HFFc6 (cell line): ENCODE data around the gene DOCK3. TPM values are rescaled to one million over a fixed set of nuclear protein-coding genes. Genes with fewer than 3 reads are reported as not detected.
"Not testable (repeated sequence)": the region's sequence is repeated elsewhere in the genome, so short reads cannot be mapped to it uniquely, and the experiment has no call there.

Experiments
- DNase-seq: peaks from one replicate; pipeline ENCODE4 v3.0.0-alpha.2; 2018
- H3K27ac Mint-ChIP-seq: 2 replicates; pipeline ENCODE4 v1.8.0; 2020; ENCODE audit warnings: mild to moderate bottlenecking, mixed read lengths
- H3K27me3 Mint-ChIP-seq: 2 replicates; pipeline ENCODE4 v1.8.0; 2021; ENCODE audit warnings: mild to moderate bottlenecking, moderate library complexity, mixed read lengths; ENCODE audit not compliant: insufficient read depth
- H3K36me3 Mint-ChIP-seq: 2 replicates; pipeline ENCODE4 v1.8.0; 2021; ENCODE audit warnings: low read depth, mixed read lengths
- H3K4me1 Mint-ChIP-seq: 2 replicates; pipeline ENCODE4 v1.8.0; 2020; ENCODE audit warnings: low read depth, mixed read lengths
- H3K4me3 Mint-ChIP-seq: 2 replicates; pipeline ENCODE4 v1.8.0; 2020; ENCODE audit warnings: mild to moderate bottlenecking, moderate library complexity, mixed read lengths
- H3K9me3 Mint-ChIP-seq: 2 replicates; pipeline ENCODE4 v1.8.0; 2020; ENCODE audit warnings: mild to moderate bottlenecking, mixed read lengths
- total RNA-seq, 6 experiments: library from RNA; stranded (reverse); fragmentation: NEBNext Ultra II Directional; extraction: Animal tissue kit (Norgen Biotek cat#: 25700); gene quantifications; 2 replicates in 1 of 6; 3 replicates in 5 of 6; pipeline ENCODE4 v1.2.3, GENCODE V29; 2021
- TF ChIP-seq, protein P1 (sequence below): fragments of 200-600 bp; sonication (generic); IDR thresholded peaks from 2 replicates; pipeline ENCODE4 v1.5.0; 2021; ENCODE audit warnings: antibody characterized with exemption, mild to moderate bottlenecking

DOCK3 gene
- total RNA-seq, 6 experiments from 2014 or later, result 0.14 to 0.26 (median 0.22) TPM

DNA sequence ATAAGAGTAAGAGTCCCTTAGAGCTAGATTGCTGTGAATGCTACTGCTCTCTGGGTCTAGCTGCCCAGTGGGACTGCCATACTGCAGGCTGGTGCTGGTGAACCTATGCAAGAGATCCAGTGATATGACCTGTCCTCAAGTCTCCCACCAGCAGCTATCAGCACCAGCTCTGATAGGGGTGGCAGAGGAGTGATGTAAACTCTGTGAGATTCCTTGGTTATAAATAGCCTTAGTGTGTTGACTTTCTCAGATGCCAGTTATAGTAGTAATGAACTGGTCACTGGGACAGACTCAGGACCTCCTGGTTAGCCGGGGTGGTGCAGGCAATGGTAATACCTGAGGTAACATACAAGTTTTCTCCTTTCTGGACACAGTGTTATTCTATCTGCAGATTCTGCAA, 515.5 kb downstream of the DOCK3 start:
- Mint-ChIP-seq H3K9me3 (peaks cover 21% of the 10 kb centered on the region), H3K27ac (no peak overlapping the region), H3K36me3 (no peaks in the 10 kb centered on the region), H3K4me3 (no peak overlapping the region), H3K27me3 (no peaks in the 10 kb centered on the region), H3K4me1 (no peaks in the 10 kb centered on the region)
- no peak for DNase-seq
- TF ChIP-seq, protein P1, sequence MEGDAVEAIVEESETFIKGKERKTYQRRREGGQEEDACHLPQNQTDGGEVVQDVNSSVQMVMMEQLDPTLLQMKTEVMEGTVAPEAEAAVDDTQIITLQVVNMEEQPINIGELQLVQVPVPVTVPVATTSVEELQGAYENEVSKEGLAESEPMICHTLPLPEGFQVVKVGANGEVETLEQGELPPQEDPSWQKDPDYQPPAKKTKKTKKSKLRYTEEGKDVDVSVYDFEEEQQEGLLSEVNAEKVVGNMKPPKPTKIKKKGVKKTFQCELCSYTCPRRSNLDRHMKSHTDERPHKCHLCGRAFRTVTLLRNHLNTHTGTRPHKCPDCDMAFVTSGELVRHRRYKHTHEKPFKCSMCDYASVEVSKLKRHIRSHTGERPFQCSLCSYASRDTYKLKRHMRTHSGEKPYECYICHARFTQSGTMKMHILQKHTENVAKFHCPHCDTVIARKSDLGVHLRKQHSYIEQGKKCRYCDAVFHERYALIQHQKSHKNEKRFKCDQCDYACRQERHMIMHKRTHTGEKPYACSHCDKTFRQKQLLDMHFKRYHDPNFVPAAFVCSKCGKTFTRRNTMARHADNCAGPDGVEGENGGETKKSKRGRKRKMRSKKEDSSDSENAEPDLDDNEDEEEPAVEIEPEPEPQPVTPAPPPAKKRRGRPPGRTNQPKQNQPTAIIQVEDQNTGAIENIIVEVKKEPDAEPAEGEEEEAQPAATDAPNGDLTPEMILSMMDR, result no peak

DNA sequence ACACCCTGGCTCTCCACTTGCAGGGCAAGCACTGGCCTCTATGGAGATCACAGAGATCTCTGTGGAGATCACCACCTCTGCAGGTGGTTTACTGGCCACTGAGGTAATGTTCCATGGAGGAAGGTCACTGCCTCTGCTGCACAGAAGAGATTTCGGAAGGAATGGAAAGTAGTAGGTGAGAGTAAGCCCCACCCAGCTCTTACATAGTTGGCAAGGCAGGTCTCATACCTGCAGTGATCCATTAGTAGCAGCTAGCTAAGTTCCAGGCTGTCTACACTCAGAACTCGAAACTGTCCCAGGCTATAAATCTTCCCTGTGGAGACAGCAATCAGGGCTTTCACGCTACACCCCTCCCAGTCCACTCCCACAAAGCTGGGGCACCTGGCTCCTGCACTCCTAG, 516.1 kb downstream of the DOCK3 start:
- Mint-ChIP-seq H3K36me3 (no peaks in the 10 kb centered on the region), H3K4me3 (no peak overlapping the region), H3K27me3 (no peaks in the 10 kb centered on the region; the same call in 1 of the 2 replicates), H3K9me3 (peaks cover 18% of the 10 kb centered on the region), H3K27ac (no peak overlapping the region), H3K4me1 (no peaks in the 10 kb centered on the region)
- DNase-seq, result no peak
- TF ChIP-seq, protein P1, result no peak

DNA sequence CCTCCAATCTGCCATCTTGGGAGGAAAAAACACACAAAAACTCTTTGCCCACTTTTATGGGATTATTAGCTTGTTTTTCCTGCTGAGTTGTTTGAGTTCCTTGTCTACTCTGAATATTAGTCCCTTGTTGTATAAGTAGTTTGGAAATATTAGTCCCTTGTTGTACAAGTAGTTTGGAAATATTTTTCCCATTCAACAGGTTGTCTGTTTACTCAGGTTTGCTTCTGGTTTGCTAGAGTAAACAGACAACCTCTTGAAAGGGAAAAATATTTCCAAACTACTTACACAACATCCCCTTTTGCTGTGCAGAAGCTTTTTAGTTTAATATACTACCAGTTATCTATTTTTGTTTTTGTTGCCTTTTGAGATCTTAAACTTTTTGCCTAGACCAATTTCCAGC, 517.0 kb downstream of the DOCK3 start:
- Mint-ChIP-seq H3K27ac (no peak overlapping the region), H3K27me3 (no peaks in the 10 kb centered on the region; the same call in 1 of the 2 replicates), H3K4me1 (no peaks in the 10 kb centered on the region), H3K36me3 (no peaks in the 10 kb centered on the region), H3K9me3 (peaks cover 17% of the 10 kb centered on the region), H3K4me3 (no peak overlapping the region)
- TF ChIP-seq, protein P1, result no peak
- no peak for DNase-seq

DNA sequence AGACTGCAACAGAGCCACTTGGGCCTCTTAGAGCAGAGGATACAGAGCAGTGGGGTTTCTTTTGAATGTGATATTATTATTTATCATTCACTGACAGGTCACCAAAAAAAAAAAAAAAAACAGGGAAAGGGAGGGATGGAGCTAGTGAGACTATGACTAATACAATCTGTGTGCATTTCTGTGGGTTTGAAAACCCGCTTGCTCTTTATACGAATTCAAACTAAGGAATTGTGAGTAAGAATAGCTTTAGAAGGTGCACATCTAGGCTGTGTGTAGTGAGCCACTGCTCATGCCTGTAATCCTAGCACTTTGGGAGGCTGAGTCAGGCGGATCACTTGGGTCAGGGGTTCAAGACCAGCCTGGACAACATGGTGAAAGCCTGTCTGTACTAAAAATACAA, 523.8 kb downstream of the DOCK3 start:
- no peaks in the 10 kb centered on the region; the same call in none of the 2 replicates for H3K27me3 Mint-ChIP-seq
- TF ChIP-seq, protein P1, result no peak
- H3K4me3 Mint-ChIP-seq, result no peak overlapping the region
- no peak overlapping the region for H3K27ac Mint-ChIP-seq
- H3K4me1 Mint-ChIP-seq, result no peaks in the 10 kb centered on the region
- DNase-seq, result no peak
- H3K9me3 Mint-ChIP-seq, result peaks cover 25% of the 10 kb centered on the region
- H3K36me3 Mint-ChIP-seq, result 0 out of 2 replicates have a peak, but pooled peaks cover 7% of the 10 kb centered on the region

DNA sequence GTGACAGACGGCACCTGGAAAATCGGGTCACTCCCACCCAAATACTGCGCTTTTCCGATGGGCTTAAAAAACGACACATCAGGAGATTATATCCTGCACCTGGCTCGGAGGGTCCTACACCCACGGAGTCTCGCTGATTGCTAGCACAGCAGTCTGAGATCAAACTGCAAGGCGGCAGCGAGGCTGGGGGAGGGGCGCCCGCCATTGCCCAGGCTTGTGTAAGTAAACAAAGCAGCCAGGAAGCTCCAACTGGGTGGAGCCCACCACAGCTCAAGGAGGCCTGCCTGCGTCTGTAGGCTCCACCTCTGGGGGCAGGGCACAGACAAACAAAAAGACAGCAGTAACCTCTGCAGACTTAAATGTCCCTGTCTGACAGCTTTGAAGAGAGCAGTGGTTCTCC, 524.6 kb downstream of the DOCK3 start:
- H3K4me3 Mint-ChIP-seq, H3K4me1 Mint-ChIP-seq, DNase-seq, H3K36me3 Mint-ChIP-seq, H3K27me3 Mint-ChIP-seq, H3K27ac Mint-ChIP-seq: not testable (repeated sequence)
- peaks cover 25% of the 10 kb centered on the region for H3K9me3 Mint-ChIP-seq

DNA sequence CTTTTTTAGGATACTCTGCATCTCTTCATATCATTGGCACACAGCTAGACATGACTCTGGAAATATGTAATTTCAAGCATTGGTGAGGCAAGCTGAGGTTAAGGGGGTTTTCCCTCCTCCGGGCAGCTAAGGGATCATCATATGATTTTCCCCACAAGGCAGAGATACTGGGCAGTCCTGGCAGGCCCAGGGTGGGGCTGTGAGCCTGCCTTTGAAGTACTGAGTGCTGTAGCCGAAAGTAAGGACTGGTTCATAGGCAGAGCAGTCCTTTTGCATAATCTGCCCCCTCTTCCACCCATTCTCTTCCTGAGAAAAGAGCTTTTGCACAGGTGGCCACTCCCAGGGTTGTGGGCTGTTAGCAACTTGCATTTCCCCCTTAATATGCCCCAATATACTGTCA, 541.6 kb downstream of the DOCK3 start:
- H3K4me3 Mint-ChIP-seq, result no peak overlapping the region
- DNase-seq, result no peak
- H3K36me3 Mint-ChIP-seq, result no peaks in the 10 kb centered on the region
- H3K27me3 Mint-ChIP-seq, result peaks cover 2% of the 10 kb centered on the region; the same call in 1 of the 2 replicates
- no peaks in the 10 kb centered on the region for H3K4me1 Mint-ChIP-seq
- H3K9me3 Mint-ChIP-seq, result peaks cover 7% of the 10 kb centered on the region
- no peak overlapping the region for H3K27ac Mint-ChIP-seq
- TF ChIP-seq, protein P1, result no peak
